NCI-H460 (cell line): ENCODE measurements around the gene GCKR. TPM values are rescaled to one million over a fixed set of nuclear protein-coding genes. Genes with fewer than 3 reads are reported as not detected.

Source experiments
- DNase-seq: peaks from one replicate; pipeline ENCODE4 v3.0.0-alpha.2; 2016; ENCODE audit warnings: low read depth; ENCODE audit errors: extremely low read depth
- polyA plus RNA-seq: library from polyadenylated mRNA; depleted of rRNA; stranded (reverse); fragments of >200 nt; gene quantifications from 2 replicates; pipeline ENCODE4 v1.2.3, GENCODE V29; 2014; cell fraction: nucleus; rRNA removed
- total RNA-seq: library from RNA; depleted of rRNA; stranded (reverse); fragments of >200 nt; shearing (Covaris generic); gene quantifications from 2 replicates; pipeline ENCODE4 v1.2.3, GENCODE V29; 2014; rRNA removed

The GCKR gene
- total RNA-seq, result not detected in 2 replicates
- polyA plus RNA-seq, result not detected in 2 replicates

DNA sequence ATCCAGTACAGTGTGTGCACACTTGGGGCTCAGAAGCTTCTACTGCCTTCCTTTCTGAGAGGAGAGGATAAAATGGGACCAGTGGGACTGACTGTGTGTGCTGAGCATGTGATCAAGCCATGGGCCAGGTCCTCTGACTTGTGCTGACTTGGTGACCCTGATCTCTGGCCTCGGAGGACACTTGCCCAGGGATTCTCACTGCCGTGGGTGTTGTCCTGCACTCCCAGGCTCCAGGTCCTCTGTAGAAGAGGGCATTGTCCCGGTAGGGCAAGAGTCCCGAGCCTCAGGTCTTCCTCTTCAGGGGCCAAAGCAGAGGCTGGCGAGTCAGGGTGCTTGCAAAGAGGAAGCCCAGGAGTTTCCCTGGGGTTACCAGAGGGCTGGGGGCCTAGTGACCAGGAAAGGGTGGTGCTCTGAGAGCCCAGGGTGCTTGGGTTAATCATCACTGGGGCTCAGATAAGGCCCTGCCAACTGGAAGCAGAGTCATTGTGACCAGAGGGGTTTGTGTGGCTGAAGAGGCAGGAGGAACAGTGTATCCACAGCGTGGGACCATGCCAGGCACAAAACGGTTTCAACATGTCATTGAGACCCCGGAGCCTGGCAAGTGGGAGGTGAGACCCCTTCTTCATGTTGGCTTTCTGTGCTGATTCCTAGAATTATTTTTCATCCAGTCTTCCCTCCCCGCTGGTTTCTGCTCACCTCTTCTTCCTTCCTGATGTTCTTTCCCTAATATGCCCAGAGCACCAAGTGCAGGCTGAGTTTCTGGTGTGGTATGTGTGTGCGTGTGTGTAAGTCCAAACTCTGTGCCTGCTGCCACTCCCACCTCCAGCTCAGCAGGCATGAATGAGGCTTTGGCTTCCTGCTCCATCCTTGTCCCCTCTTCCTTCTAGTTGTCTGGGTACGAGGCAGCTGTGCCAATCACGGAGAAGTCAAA is at the start of gene GCKR:
GCKR (plus strand) TSS at position 483 of the 931 bp plus-strand sequence; CDS start at position 549, 66 bp downstream.
- DNase-seq, result no peak

- DNase-seq, result no peak
These were observed 48.3 kb upstream of the GCKR start for GRCh38 chr2:27448381-27448780.

DNA sequence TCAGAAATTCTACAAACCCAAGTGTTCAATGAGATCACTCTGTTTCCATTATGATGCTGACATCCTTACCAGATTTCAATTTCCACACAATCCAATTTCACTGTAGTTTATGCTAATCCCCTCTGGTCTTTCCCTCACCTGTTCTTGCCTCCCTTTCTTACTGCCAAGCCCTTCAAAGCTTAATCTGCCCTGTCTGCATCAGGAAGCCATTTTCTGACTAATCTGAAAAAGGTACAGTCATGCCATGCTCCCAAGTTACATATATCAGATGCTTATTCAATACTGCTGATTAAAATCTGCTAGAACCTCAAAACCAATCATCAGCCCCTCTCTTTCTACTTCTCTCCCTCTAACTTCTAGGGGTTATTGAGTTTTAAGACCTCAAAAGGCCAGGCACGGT is 45.5 kb upstream of the GCKR start:
- no peak for DNase-seq

GRCh38 chr2:27453968-27454367 is 42.7 kb upstream of the GCKR start:
- no peak for DNase-seq

DNA sequence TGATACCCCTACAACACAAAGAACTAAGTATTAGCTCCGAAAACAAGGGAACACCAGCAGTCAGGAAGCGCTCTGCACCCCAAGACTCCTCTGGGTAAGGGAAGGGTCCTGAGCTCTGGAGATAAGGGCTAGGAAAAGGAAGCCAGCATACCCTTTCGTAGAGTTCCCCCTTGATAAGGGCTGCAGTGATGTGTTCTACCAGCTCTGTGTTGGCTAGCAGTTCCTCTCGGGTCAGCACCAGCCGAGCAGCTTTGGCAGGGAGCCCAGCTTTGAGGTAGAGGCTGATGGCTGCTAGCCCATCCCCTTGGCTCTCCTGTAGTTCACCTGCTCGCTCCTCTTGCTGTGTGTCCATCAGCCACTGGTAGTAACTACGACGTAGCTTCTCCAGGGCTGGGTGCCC is 35.5 kb upstream of the GCKR start:
- no peak for DNase-seq

GRCh38 chr2:27464443-27464842 is 32.2 kb upstream of the GCKR start:
- no peak for DNase-seq

DNA sequence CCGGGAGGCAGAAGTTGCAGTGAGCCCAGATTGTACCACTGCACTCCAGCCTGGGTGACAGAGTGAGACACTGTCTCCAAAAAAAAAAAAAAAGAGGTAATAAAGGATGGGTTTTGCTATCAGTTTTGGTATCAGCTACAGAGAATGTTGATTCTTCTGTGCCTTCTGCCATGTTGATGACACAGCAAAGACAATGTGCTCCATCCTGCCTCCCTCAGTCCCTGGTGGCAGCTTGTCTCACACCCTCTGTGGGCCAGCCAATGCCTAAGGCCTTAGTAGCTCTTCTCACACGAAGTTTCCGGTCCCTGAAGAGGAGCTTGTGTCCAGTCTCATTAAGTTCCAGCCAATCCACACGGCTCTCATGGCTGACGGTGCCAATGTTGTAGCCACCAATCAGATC is 24.7 kb upstream of the GCKR start:
- DNase-seq, result no peak

GRCh38 chr2:27485496-27485895 is 11.1 kb upstream of the GCKR start:
- no peak for DNase-seq

DNA sequence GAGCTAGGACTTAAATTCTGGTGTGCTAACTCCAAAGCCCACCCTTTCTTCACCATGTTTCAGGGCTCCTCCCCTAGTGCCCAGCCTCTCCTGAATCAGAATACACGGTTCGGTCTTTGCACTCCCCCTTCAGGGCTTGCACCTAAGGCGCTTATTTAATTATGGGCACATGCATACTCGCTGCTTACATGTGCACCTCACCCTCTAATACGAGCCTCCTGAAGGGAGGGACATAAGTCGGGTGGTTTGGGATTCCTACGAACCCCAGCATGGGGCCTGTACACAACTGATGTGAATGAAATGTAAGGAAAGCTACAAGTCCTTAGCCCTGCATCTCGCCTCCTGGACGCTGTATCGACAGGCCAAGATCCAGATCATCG is 7.5 kb upstream of the GCKR start:
- no peak for DNase-seq

DNA sequence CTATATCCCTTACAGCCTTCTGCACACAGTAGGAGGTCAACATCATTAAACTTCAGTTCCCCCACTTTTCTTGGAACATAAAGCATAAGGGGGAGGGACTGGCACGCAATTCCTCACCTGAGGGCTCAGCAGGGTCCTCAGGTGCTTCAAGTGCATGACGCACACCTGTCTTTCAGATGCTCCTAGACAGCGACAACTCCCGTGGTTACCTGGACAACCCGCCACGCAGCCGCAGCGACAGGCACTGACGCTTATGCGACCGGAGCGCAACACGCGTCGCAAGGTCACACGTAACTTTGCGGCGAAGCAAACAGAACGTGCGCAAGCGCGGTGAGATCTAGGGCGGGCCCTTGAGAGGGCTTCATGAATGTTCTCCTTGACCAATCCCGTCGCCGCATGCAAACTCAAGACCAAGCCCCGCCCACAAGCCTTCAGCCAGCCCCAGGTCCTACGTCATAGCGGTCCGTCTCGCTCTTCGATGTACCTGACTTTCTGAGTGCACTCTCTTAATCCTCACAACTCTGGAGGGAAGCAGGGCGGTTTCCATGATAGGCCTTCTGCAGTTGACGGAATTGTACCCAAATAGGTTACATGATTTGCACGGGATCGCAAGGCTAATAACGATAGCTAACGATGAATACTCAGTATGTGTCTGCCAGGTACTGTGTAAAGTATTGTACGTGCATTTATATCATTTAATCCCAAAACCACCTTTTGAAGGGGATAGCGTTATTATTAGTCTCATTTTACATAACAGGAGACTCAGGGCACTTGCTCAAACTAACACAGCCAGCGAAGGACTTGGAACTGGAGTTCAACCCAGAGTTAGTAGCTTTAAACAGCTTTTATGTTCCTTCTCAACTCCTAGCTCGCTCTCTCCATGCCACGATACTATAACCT is 6.9 kb upstream of the GCKR start, which contains the start of gene IFT172:
IFT172 (minus strand) TSS at position 246 of the 900 bp plus-strand sequence; CDS start at position 156, 90 bp downstream.
- DNase-seq, result peak; percentile 100

DNA sequence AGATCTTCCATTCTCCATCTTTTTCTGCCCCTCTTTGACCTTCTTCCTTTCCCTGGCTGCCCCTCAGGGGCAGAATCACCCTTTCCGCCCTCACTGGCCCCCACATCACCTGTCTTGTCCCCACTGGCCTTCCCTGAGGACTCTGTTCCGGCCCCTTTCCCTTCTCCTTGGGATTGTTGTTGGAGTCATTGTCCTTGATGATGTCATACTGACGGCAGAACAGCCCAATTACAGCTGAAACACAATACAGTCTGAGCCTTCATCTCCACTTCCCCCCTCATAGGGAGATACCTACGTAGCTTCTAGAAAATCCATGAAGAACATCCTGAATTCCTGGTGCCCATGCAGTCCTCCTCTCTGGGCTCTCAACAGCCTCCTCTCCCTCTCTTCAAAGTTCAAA is 4.1 kb upstream of the GCKR start:
- DNase-seq, result no peak

DNA sequence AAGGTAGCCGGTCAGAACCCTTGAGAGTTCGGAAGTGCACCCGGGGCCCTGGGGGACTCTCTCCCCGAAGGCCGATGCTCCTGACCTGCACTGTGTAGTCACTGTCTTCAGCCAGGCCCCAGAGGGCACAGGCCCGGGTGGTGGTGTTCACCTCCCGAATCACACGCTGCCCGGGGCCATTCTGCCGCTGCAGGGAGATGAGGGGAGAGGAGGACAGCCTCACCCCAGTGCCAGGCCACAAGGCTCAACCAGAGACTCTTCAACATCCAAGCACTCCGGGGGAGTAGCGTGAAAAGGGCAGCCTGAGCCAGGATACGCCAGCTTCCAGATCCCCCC is 2.7 kb upstream of the GCKR start:
- DNase-seq, result no peak

GRCh38 chr2:27494284-27494943 is 2.2 kb upstream of the GCKR start:
- DNase-seq, result no peak

GRCh38 chr2:27494944-27495554 is 1.6 kb upstream of the GCKR start, which contains the start of gene FNDC4:
FNDC4 (minus strand) TSS chr2:27495200; CDS start chr2:27494679, 521 bp downstream.
- DNase-seq, result no peak

GRCh38 chr2:27495840-27496356 is 741 bp upstream of the GCKR start:
- DNase-seq, result no peak

DNA sequence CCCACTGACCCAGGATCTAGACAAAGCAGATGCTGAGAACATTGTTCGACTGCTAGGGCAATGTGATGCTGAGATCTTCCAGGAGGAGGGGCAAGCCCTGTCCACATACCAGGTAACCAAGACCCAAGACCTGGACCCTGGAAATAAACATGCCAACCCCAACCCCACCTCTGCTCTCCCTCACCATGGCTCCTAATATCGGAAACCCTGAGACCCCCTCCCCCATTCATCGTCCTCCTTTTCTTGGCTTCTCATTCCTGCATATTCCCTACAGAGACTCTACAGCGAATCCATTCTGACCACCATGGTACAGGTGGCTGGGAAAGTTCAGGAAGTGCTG is 619 bp downstream of the GCKR start:
- no peak for DNase-seq

DNA sequence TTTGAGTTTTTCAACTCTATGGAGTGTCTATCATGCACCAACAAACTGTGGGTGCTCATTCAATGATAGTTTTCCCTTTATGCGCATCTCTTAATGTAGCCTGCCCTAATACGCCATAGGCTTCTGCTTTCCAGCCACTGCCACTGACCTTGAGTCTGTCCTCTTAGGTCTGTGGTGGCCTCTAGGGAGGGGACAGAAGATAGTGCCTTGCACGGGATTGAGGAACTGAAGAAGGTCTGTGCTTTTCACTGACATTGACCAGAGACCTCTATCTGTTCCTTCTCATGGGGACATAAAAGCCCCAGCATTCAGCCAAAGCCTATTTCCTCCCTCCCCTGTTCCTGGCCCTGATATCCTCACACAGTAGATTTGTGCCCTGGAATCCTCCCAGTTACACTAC is 2.3 kb downstream of the GCKR start:
- no peak for DNase-seq

DNA sequence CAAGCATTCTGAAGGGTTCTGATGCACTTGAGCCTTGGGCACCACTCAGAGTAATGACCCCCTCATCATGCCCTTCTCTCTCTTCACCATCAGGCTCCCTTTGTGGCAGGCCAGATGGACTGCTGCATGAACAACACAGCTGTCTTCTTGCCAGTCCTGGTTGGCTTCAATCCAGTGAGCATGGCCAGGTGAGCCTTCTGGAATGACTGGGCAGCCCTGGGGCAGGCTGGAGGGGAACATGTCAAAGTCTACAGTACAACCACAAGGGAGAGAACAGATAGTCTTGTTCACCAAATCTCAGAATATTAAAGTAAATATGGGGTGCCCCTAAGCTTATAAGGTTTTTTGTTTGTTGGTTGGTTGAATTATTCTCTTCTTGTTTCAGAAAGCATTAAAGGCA is 4.4 kb downstream of the GCKR start:
- no peak for DNase-seq

DNA sequence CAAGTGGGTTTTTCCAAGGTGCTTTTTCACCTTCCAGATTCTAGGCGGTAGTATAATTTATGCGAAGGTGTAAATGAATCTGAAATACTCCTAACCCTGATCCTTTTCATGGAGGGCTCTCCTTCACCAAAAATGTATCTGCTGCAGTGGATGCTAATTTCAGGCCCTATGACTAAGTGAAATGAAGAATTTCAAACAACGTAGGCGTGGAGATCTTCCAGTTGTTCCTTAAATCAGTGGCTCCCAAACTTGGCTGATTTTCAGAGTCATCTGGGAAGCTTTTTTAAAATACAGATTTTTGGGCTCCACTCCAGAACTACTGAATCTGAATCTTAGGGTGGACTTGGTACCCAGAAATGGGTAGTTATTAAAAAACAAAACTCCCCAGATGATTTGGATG is 5.5 kb downstream of the GCKR start:
- DNase-seq, result no peak

DNA sequence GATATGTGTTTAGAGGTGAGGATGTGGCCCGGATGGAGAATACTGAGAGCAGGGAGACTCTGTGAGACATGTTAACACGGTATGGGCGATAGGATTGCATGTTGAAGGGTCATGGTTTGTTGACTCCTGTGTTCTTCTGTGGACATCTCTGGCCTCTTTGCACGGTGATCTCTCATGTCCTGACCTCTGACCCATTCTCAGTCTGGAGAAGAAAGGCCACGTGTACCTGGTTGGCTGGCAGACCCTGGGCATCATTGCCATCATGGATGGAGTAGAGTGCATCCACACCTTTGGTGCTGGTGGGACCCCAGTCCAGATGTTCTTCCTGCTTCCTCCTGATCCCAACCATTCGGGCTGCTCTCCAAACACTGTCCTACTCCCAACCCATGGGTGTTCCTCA is 9.9 kb downstream of the GCKR start:
- no peak for DNase-seq
